SU-DHL-6 (cell line): Measurements from ENCODE around the gene SLC38A10.

Experiments
- CTCF ChIP-seq: fragments of 200-600 bp; sonication (generic); IDR thresholded peaks from one replicate; pipeline ENCODE4 v1.5.1; 2017; ENCODE audit warnings: antibody characterized with exemption, mild to moderate bottlenecking, low read length, moderate library complexity; ENCODE audit not compliant: insufficient read depth, poor library complexity, severe bottlenecking
- EZH2phosphoT487 ChIP-seq: fragments of 200-600 bp; sonication (generic), shearing (Covaris generic); conservative IDR thresholded peaks from 2 replicates; pipeline ENCODE4 v1.6.1; 2018; ENCODE audit warnings: mild to moderate bottlenecking, antibody characterized with exemption, low read length, moderate library complexity, mixed read lengths

- TF ChIP-seq CTCF (no peak), EZH2phosphoT487 (no peak)
Measured at GRCh38 chr17:81317961-81318605, 23.0 kb upstream of the SLC38A10 start.
